ENCODE data around the gene CDH15. TPM values are rescaled to one million over a fixed set of nuclear protein-coding genes. Genes with fewer than 3 reads are reported as not detected.

The CDH15 gene
- total and polyA plus RNA-seq, 2 of the 13 experiments (the other 11 are each of a cell fraction or from before 2014, with no cell fraction given), result 0.74 to 2.2 TPM

DNA sequence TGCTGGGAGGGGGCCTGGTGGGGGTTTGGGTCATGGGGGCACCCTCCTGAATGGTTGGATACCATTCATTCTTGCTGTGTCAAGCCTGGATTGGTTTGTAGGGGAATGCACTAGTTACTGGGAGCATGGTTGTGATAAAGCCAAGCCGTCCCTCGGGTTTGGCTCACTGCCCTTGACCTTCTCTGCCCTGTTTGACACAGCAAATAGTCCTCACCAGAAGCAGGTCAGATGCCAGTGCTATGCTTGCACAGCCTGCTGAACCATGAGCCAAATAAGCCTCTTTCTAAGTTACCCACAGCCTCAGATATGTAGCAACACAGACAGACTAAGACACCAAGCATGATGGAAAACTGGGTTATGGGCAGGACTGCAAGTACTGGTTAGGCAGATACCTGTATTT lies 60.6 kb downstream of the CDH15 start (continued):
- TF ChIP-seq NONO (IDR thresholded peaks at IDR 0.05) (no peak), NONO (CRISPR knock-in tag; conservative IDR thresholded peaks at IDR 0.05) (peak; percentile 87), THAP11 (CRISPR knock-in tag; IDR thresholded peaks at IDR 0.05) (peak; percentile 55), DR1 (CRISPR knock-in tag; IDR thresholded peaks at IDR 0.05) (no peak), HHEX (CRISPR knock-in tag; IDR thresholded peaks at IDR 0.05) (peak; percentile 34; the same call in 1 of the 2 replicates), FOSL2 (CRISPR knock-in tag; IDR thresholded peaks at IDR 0.05) (peak; percentile 68), TBX3 (IDR thresholded peaks at IDR 0.05; ENCODE audit: borderline replicate concordance) (0 out of 2 replicates have a peak, but pooled peaks have one; percentile 29), ATF7-NPFF (CRISPR knock-in tag; IDR thresholded peaks at IDR 0.05; ENCODE audit: low read depth) (no peak), ZNF232 (CRISPR knock-in tag; IDR thresholded peaks at IDR 0.05; ENCODE audit: borderline replicate concordance) (peak; percentile 38; the same call in 1 of the 2 replicates), AGO1 (IDR thresholded peaks at IDR 0.05; ENCODE audit: low read depth, low read length, poor library complexity, severe bottlenecking) (no peak), CEBPG (CRISPR knock-in tag; IDR thresholded peaks at IDR 0.05) (peak; percentile 81), CEBPB (IDR thresholded peaks at IDR 0.05; ENCODE audit: borderline replicate concordance, low read depth, low read length) (peak; percentile 88), MAFG (CRISPR knock-in tag; IDR thresholded peaks at IDR 0.05) (0 out of 2 replicates have a peak, but pooled peaks have one; percentile 12), HOXA3 (CRISPR knock-in tag; IDR thresholded peaks at IDR 0.05) (peak; percentile 90), ZNF350 (CRISPR knock-in tag; IDR thresholded peaks at IDR 0.05; ENCODE audit: borderline replicate concordance, low read depth) (peak; percentile 46; the same call in 1 of the 2 replicates), TSC22D2 (CRISPR knock-in tag; IDR thresholded peaks at IDR 0.05; ENCODE audit: borderline replicate concordance) (no peak), RBM22 (optimal IDR thresholded peaks at IDR 0.05; ENCODE audit: low read length) (no peak), NFIC (IDR thresholded peaks at IDR 0.05; ENCODE audit: low read length) (no peak), ZMYM3 (CRISPR knock-in tag; IDR thresholded peaks at IDR 0.05) (no peak), BORCS8-MEF2B (CRISPR knock-in tag; IDR thresholded peaks at IDR 0.05) (peak; percentile 55; the same call in 1 of the 2 replicates), NR2F2 (IDR thresholded peaks at IDR 0.05; ENCODE audit: borderline replicate concordance, low read depth) (peak; percentile 97), ZNF234 (CRISPR knock-in tag; conservative IDR thresholded peaks at IDR 0.05) (no peak), NR2F6 (IDR thresholded peaks at IDR 0.05) (peak; percentile 98), NR2F6 (CRISPR knock-in tag; IDR thresholded peaks at IDR 0.05) (peak; percentile 99), KAT8 (CRISPR knock-in tag; IDR thresholded peaks at IDR 0.05) (peak; percentile 38; the same call in 1 of the 2 replicates), ZNF556 (CRISPR knock-in tag; IDR thresholded peaks at IDR 0.05; ENCODE audit: borderline replicate concordance) (peak; percentile 91; the same call in 1 of the 2 replicates), ZNF205 (CRISPR knock-in tag; IDR thresholded peaks at IDR 0.05) (peak; percentile 69; the same call in 1 of the 2 replicates), TEAD3 (CRISPR knock-in tag; optimal IDR thresholded peaks at IDR 0.05; ENCODE audit: borderline replicate concordance) (peak; percentile 85), CBX5 (CRISPR knock-in tag; IDR thresholded peaks at IDR 0.05; ENCODE audit: borderline replicate concordance) (peak; percentile 39; the same call in 1 of the 2 replicates)
- TF ChIP-seq, protein P1, sequence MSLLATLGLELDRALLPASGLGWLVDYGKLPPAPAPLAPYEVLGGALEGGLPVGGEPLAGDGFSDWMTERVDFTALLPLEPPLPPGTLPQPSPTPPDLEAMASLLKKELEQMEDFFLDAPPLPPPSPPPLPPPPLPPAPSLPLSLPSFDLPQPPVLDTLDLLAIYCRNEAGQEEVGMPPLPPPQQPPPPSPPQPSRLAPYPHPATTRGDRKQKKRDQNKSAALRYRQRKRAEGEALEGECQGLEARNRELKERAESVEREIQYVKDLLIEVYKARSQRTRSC (CRISPR knock-in tag; IDR thresholded peaks at IDR 0.05; ENCODE audit: low read depth), result no peak
- TF ChIP-seq, protein P2, sequence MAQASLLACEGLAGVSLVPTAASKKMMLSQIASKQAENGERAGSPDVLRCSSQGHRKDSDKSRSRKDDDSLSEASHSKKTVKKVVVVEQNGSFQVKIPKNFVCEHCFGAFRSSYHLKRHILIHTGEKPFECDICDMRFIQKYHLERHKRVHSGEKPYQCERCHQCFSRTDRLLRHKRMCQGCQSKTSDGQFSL (CRISPR knock-in tag; IDR thresholded peaks at IDR 0.05), result peak; percentile 45; the same call in 1 of the 2 replicates
